Mesothelial cell of epicardium (in vitro differentiated cells): ENCODE data around the gene FMNL2. TPM values are rescaled to one million over a fixed set of nuclear protein-coding genes. Genes with fewer than 3 reads are reported as not detected.

Source experiments
- DNase-seq, 2 experiments: peaks; one replicate each; pipeline ENCODE4 v3.0.0; 2021; ENCODE audit warnings: low spot score in 2 of 2; ENCODE audit not compliant: unreplicated experiment in 2 of 2
- H3K27ac Mint-ChIP-seq: 2 replicates; pipeline ENCODE4 v1.8.0; 2021; ENCODE audit warnings: mixed read lengths
- H3K27me3 Mint-ChIP-seq: 2 replicates; pipeline ENCODE4 v1.8.0; 2021; ENCODE audit warnings: low read depth, mixed read lengths
- H3K36me3 Mint-ChIP-seq: 2 replicates; pipeline ENCODE4 v1.8.0; 2021; ENCODE audit warnings: mixed read lengths
- H3K4me1 Mint-ChIP-seq: 2 replicates; pipeline ENCODE4 v1.8.0; 2021; ENCODE audit warnings: mixed read lengths
- H3K4me3 Mint-ChIP-seq: 2 replicates; pipeline ENCODE4 v1.8.0; 2021; ENCODE audit warnings: mild to moderate bottlenecking, moderate library complexity, mixed read lengths
- H3K9me3 Mint-ChIP-seq: 2 replicates; pipeline ENCODE4 v1.8.0; 2021; ENCODE audit warnings: mixed read lengths
- total RNA-seq: library from RNA; stranded (reverse); gene quantifications from 3 replicates; pipeline ENCODE4 v1.2.1, GENCODE V29; 2021
- TF ChIP-seq, protein P1 (sequence below): fragments of 200-600 bp; sonication (generic); IDR thresholded peaks from one replicate; pipeline ENCODE4 v1.5.0; 2021; ENCODE audit warnings: antibody characterized with exemption; ENCODE audit not compliant: unreplicated experiment

FMNL2 gene
- total RNA-seq, 1 donor from 2014 or later, result 52.6 TPM

DNA sequence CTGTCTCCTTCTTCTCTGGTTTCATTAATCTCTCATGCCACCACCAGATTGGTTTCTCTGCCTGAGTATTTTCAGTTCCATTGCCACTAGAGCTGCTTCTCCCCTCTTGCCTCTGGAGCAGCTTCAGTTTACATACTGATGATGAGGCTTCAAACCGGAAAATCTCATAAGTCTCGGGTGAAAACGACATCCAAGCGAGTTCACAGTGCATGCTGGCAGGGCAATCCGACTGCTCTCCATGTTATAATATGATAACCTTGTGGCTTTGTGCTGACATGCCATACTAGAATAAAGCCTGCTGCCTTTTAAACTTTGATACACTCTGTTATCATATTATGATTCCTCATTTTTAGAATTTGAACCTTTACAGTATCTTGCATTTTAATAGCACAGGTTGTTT is 228.8 kb downstream of the FMNL2 start:
- Mint-ChIP-seq H3K27me3 (no peaks in the 10 kb centered on the region), H3K4me1 (peaks cover 7% of the 10 kb centered on the region), H3K36me3 (peaks cover 17% of the 10 kb centered on the region), H3K27ac (no peak overlapping the region), H3K9me3 (no peaks in the 10 kb centered on the region), H3K4me3 (no peak overlapping the region)
- DNase-seq, result no peak
- TF ChIP-seq, protein P1, sequence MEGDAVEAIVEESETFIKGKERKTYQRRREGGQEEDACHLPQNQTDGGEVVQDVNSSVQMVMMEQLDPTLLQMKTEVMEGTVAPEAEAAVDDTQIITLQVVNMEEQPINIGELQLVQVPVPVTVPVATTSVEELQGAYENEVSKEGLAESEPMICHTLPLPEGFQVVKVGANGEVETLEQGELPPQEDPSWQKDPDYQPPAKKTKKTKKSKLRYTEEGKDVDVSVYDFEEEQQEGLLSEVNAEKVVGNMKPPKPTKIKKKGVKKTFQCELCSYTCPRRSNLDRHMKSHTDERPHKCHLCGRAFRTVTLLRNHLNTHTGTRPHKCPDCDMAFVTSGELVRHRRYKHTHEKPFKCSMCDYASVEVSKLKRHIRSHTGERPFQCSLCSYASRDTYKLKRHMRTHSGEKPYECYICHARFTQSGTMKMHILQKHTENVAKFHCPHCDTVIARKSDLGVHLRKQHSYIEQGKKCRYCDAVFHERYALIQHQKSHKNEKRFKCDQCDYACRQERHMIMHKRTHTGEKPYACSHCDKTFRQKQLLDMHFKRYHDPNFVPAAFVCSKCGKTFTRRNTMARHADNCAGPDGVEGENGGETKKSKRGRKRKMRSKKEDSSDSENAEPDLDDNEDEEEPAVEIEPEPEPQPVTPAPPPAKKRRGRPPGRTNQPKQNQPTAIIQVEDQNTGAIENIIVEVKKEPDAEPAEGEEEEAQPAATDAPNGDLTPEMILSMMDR, result no peak

DNA sequence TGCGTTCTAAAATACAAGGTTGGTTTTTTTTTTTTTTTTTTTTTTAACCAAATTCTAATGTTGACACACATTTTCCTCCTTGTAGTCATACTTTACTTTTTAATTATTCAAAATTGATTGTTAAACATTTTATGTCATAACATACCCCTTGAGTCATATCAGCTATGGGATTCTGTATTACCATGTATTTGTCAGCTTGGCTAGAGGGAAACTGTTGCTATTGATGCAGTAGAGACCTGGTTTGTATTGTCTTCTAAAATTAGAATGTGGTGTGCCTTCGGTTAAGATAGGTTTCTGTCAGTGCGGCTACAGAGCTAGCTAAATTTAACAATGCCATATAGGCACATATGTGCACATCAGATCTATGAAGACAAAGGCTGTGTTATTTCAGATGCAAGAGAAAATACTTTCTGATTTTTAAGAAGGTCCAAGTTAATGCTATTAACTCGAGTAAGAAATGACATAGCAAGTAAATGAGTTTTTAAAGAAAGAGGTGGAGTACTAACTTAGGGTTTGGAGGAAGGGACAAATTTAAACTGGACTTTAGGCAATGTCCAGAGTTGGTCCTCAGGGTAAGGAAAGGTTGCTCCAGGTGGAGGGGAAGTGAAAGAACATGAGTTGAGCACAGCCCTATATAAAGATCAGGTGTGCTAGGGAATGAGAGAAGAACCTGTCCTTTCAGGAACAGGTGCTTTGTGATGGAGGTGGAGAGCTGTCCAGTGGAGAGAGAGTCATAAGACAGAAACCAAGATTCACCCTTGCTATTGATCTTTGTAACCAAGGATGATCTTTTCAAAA is 230.0 kb downstream of the FMNL2 start:
- Mint-ChIP-seq H3K27ac (no peak overlapping the region), H3K4me3 (no peak overlapping the region), H3K4me1 (peaks cover 3% of the 10 kb centered on the region), H3K36me3 (peaks cover 15% of the 10 kb centered on the region), H3K9me3 (no peaks in the 10 kb centered on the region), H3K27me3 (no peaks in the 10 kb centered on the region)
- TF ChIP-seq, protein P1, result no peak
- DNase-seq, result no peak

DNA sequence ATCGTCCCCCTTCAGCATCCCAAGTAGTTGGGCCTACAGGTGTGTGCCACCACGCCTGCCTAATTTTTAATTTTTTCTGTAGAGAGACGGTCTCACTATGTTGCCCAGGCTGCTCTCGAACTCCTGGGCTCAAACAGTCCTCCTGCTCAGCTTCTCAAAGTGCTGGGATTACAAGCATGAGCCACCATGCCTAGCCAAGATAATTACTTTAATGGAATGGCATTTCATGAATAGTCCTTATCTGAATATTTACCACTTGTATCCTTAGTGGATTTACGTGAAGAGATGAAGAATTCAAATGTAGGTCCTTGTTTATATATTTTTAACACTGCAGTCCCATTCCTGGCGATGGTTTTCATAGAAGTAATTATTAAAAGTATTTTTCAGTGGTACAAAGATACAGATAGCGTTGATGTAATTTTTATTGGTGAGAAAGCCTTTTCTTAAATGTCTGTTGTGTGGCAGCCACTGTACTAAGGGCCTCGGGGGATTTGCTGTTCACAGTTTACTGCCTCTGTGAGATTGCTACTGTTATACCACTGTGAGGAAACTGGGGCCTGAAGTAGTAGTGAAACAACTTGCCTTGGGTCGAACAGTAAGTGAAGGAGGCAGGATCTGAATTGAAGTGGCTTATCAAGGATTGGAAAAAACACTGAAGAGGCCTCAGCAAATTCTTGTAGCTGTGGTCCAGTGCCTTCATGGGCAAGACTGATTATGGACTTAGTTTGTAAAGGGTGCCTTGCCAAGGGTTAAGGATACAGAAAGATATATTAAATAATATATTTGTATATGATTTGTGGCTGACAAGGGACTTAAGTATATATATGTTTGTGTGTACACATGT is 231.1 kb downstream of the FMNL2 start:
- DNase-seq, result no peak
- Mint-ChIP-seq H3K9me3 (no peaks in the 10 kb centered on the region), H3K27ac (no peak overlapping the region), H3K27me3 (no peaks in the 10 kb centered on the region), H3K36me3 (peaks cover 11% of the 10 kb centered on the region), H3K4me3 (no peak overlapping the region), H3K4me1 (peaks cover 3% of the 10 kb centered on the region)
- TF ChIP-seq, protein P1, result no peak

DNA sequence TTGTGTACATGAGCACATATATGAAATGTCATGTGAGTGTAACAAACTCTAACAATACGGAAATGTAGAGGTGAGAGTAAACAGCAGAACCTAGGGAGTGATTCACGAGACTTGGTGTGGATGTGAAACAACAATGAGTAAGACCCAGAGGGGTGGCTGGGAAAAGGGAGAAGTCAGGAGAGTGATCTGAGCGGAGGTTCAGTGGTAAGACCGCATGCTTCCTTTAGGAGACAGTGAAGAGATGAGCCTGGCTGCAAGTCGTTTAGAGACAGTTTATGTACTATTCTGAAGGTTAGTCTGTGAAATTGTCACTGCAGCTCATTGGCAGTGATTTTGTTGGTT is 231.7 kb downstream of the FMNL2 start:
- TF ChIP-seq, protein P1, result no peak
- Mint-ChIP-seq H3K4me3 (no peak overlapping the region), H3K36me3 (peaks cover 10% of the 10 kb centered on the region), H3K4me1 (peaks cover 3% of the 10 kb centered on the region), H3K27me3 (no peaks in the 10 kb centered on the region), H3K27ac (no peak overlapping the region), H3K9me3 (no peaks in the 10 kb centered on the region)
- DNase-seq, result no peak

DNA sequence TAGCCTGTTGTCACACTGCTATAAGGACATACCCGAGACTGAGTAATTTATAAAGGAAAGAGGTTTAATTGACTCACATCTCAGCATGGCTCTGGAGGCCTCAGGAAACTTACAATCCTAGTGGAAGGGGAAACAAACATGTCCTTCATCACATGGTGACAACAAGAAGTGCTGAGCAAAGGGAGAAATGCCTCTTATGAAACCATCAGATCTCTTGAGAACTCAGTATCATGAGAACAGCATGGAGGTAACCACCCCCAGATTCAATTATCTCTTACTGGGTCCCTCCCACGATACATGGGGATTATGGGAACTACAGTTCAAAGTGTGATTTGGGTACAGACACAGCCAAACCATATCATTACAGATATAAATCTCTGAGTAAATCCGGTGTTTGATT is 233.6 kb downstream of the FMNL2 start:
- no peaks in the 10 kb centered on the region for H3K9me3 Mint-ChIP-seq
- peaks cover 3% of the 10 kb centered on the region for H3K4me1 Mint-ChIP-seq
- no peak for DNase-seq
- TF ChIP-seq, protein P1, result no peak
- peaks cover 6% of the 10 kb centered on the region for H3K36me3 Mint-ChIP-seq
- H3K27me3 Mint-ChIP-seq, result no peaks in the 10 kb centered on the region
- no peak overlapping the region for H3K4me3 Mint-ChIP-seq
- H3K27ac Mint-ChIP-seq, result no peak overlapping the region
